DOHH2 (cell line): ENCODE data around the gene POLDIP2.

Source experiments
- CTCF ChIP-seq: fragments of 200-600 bp; sonication (generic); IDR thresholded peaks from one replicate; pipeline ENCODE4 v1.5.1; 2014; ENCODE audit warnings: antibody characterized with exemption, mild to moderate bottlenecking, low read depth, low read length; ENCODE audit not compliant: poor library complexity, severe bottlenecking
- EZH2phosphoT487 ChIP-seq: fragments of 200-600 bp; sonication (generic); IDR thresholded peaks from 2 replicates; pipeline ENCODE4 v1.6.1; 2017; ENCODE audit warnings: borderline replicate concordance, mild to moderate bottlenecking, antibody characterized with exemption, low read length, moderate library complexity, mixed read lengths

GRCh38 chr17:28372203-28372944 lies 15.0 kb upstream of the POLDIP2 start:
- TF ChIP-seq CTCF (no peak), EZH2phosphoT487 (no peak)
